Breast epithelium (tissue), 3 donors: ENCODE data around the gene PCDH7.

Source experiments
- CTCF ChIP-seq, 3 donors: fragments of 450-650 bp; IDR thresholded peaks; one replicate each; pipeline ENCODE4 v1.5.1; 2016 to 2017; ENCODE audit warnings: antibody characterized with exemption in 3 of 3, mild to moderate bottlenecking in 3 of 3, moderate library complexity in 3 of 3
- POLR2A ChIP-seq: fragments of 450-650 bp; IDR thresholded peaks from one replicate; pipeline ENCODE4 v1.6.1; 2016; ENCODE audit warnings: antibody characterized with exemption, mild to moderate bottlenecking, moderate library complexity

- no peak for TF ChIP-seq POLR2A
- TF ChIP-seq CTCF (IDR thresholded peaks at IDR 0.05): no peak
Observed at GRCh38 chr4:30769093-30769492, 48.9 kb downstream of the PCDH7 start.
